ENCODE data around the gene PDXDC1.
"Not testable (repeated sequence)": the region's sequence is repeated elsewhere in the genome, so short reads cannot be mapped to it uniquely, and the experiment has no call there.

Gene PDXDC1, protein sequence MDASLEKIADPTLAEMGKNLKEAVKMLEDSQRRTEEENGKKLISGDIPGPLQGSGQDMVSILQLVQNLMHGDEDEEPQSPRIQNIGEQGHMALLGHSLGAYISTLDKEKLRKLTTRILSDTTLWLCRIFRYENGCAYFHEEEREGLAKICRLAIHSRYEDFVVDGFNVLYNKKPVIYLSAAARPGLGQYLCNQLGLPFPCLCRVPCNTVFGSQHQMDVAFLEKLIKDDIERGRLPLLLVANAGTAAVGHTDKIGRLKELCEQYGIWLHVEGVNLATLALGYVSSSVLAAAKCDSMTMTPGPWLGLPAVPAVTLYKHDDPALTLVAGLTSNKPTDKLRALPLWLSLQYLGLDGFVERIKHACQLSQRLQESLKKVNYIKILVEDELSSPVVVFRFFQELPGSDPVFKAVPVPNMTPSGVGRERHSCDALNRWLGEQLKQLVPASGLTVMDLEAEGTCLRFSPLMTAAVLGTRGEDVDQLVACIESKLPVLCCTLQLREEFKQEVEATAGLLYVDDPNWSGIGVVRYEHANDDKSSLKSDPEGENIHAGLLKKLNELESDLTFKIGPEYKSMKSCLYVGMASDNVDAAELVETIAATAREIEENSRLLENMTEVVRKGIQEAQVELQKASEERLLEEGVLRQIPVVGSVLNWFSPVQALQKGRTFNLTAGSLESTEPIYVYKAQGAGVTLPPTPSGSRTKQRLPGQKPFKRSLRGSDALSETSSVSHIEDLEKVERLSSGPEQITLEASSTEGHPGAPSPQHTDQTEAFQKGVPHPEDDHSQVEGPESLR

DNA sequence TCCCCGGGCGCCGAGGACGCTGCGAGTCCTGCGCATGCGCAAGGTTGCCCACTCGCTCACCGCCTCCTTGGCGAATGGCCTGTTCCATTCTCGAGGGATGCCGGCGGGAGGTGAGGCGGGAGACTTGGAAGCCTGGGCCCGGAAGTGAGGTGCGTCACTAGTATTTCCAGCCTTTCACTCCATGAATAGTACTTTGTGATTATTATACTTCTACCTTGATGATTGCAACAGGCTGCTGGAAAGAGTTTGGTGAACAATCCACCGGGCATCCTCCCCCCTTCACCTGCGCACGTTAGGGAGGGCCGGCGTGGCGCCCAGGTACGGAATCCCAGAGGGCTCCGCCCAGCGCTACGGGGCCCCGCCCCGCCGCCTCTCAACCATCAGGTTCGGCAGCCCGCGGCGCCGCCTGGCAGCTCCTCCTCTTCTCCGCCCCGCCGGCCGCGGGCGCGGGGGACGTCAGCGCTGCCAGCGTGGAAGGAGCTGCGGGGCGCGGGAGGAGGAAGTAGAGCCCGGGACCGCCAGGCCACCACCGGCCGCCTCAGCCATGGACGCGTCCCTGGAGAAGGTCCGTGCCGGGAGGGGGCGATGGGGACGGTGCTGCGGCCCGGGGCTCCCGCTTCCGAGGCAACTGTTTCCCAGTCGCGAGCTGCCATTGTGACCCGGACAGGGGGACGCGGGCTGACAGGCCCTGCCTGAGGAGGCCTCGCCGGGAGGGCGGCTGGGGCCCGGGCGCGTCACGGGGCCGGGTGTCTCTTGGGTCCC lies at the start of gene PDXDC1:
Gene PDXDC1, plus strand, starts transcription at position 371 of the 762 bp plus-strand sequence. Its CDS starts 174 bp downstream, at position 545.
- peak; percentile 81 for DNase-seq

DNA sequence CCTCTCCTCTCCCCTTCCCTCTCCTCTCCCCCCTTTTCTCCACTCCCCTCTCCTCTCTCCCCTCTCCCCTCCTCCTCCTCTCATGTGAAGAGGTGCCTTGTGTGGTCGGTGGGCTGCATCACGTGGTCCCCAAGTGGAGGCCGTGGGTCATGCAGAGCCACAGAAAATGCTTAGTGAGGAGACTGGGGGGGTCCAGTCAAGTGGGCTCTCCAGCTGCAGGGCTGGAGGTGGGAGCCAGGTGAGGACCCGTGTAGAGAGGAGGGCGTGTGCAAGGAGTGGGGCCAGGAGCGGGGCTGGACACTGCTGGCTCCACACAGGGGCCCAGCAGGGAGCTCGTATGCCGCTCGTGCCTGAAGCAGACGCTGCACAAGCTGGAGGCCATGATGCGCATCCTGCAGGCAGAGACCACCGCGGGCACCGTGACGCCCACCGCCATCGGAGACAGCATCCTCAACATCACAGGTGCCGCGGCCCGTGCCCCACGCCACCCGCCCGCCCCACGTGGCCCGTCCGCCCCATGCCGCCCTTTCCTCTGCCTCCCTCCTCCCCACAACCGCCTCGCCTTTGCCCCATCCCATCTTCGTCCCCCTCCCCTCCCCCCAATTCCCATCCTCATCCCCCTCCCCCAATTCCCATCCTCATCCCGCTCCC lies 46.6 kb upstream of the PDXDC1 start:
- not testable (repeated sequence) for DNase-seq

DNA sequence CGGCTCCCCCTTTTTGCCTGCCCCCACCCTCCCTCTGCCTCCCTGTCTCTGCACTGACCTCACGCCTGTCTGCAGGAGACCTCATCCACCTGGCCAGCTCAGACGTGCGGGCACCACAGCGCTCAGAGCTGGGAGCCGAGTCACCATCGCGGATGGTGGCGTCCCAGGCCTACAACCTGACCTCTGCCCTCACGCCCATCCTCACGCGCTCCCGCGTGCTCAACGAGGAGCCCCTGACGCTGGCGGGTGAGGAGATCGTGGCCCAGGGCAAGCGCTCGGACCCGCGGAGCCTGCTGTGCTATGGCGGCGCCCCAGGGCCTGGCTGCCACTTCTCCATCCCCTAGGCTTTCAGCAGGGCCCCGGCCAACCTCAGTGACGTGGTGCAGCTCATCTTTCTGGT lies 45.6 kb upstream of the PDXDC1 start:
- not testable (repeated sequence) for DNase-seq

DNA sequence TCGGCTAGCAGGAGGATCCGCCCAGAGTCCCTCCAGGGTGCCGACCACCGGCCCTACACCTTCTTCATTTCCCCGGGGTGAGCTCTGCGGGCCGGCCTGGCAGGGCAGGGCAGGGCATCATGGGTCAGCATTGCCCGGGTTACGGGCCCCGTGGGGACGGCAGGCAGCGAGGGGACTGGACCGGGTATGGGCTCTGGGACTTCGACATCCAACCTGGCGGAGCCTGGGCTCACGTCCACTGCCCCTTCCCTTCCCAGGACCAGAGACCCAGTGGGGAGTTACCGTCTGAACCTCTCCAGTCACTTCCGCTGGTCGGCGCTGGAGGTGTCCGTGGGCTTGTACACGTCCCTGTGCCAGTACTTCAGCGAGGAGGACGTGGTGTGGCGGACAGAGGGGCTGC lies 44.6 kb upstream of the PDXDC1 start:
- DNase-seq, result not testable (repeated sequence)

DNA sequence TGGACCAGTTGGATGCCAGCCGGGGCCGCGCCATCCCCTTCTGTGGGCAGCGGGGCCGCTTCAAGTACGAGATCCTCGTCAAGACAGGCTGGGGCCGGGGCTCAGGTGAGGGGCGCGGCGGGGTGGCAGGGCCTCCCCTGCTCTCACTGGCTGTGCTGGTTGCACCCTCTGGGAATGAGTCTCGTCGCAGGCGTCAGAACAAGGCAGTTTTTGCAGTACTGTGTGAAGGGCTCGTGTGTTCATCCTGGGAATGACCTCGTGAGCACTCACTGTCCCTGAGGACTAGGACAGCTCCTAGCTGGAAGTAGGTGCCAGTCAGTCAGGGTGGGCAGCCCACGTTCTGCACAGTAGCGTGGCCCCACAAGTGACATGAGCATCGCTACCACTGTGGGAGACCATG lies 43.9 kb upstream of the PDXDC1 start:
- not testable (repeated sequence) for DNase-seq

DNA sequence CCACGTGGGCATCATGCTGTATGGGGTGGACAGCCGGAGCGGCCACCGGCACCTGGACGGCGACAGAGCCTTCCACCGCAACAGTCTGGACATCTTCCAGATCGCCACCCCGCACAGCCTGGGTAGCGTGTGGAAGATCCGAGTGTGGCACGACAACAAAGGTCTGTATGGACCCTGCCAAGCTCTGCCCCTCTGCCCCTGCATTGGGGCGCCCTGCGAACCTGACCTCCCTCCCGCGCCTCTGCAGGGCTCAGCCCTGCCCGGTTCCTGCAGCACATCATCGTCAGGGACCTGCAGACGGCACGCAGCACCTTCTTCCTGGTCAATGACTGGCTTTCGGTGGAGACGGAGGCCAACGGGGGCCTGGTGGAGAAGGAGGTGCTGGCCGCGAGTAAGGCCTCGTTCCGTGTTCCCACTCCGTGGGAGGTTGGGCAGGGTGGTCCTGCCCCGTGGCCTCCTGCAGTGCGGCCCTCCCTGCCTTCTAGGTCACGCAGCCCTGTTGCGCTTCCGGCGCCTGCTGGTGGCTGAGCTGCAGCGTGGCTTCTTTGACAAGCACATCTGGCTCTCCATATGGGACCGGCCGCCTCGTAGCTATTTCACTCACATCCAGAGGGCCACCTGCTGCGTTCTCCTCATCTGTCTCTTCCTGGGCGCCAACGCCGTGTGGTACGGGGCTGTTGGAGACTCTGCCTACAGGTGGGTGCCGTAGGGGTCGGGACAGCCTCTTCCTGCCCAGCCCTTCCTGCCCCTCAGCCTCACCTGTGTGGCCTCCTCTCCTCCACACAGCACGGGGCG lies 42.0 kb upstream of the PDXDC1 start:
- DNase-seq, result not testable (repeated sequence)

DNA sequence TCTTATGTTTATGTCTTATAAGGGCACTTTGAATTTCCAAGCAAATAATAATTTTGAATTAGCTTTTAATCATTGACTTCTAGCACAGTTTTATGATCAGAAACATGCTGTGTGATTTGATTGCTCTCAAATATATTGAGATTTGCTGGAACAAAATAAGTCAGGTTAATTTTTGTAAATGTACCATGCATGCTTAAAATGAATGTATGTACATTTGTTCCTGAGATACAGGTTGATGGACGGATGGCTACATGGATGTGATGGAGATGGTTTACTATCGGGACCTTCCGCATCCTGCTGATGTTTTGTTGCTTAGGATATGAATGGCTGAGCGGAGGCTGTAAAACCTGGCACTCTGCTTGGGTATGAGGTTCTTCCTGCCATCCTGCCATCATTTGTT lies 37.7 kb upstream of the PDXDC1 start, which contains the start of gene NPIPA1:
Gene NPIPA1, plus strand, starts transcription at position 301 of the 400 bp plus-strand sequence. Its CDS starts 0 bp downstream, at position 301.
- DNase-seq, result not testable (repeated sequence)

DNA sequence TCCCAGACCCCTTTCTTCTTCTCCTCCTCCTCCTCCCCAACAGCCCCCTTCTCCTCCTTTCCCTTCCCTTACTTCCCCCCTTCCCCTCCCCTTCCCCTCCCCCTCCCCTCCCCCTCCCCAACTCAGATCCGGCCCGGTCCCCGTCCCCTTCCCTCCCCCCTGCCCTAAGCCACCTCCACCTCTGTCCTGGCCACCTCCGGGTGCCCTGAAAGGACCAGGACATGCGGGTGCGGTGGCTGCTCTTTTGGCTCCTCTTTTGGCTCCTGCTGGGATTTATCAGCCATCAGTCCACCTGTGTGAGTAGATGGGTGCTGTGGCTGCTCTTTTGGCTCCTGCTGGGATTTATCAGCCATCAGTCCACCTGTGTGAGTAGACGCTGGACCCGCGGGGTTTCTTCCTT lies 36.8 kb upstream of the PDXDC1 start:
- DNase-seq, result not testable (repeated sequence)

DNA sequence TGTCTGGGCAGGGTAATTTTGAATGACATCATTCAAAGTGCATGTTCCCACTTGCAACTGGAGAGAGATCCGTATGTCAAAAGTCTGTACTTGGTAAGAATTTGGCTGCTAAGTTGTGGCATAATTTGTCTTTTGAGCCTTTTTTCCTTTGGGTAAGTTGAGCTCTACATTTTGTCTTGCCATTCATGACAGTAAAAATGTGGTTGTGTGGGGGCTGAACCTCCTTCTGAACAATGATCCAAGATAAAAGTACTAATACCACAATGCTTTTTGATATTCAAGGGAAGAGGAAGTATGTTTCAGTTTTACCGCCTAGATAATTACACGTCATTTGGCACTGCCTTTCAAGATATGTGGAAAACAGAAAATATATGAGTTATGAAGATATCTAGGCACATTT lies 32.1 kb upstream of the PDXDC1 start:
- DNase-seq, result not testable (repeated sequence)

DNA sequence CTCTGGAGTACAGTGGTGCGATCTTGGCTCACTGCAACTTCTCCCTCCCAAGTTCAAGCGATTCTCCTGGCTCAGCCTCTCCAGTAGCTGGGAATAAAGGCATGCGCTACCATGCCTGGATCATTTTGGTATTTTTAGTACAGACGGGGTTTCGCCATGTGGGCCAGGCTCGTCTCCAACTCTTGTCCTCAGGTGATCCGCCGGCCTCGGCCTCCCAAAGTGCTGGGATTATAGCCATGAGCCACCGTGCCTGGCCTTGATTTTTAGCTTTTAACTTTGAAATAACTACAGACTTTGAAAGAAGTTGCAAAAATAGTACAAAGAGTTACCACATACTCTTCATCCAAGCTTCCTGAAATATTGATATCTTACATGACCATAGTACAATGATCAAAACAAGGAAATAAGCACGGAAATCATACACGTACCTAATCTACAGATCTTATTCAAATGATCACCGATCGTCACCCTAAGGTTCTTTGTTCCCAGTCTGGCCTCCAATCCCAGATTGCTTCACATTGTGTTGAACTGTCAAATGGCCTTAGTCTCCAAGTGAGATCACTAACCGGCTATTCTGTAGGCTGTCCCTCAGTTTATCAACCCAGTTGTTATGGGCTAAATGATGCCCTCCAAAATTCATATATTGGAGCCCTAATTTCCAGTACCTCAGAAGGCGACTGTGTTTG lies 19.1 kb upstream of the PDXDC1 start:
- no peak for DNase-seq

DNA sequence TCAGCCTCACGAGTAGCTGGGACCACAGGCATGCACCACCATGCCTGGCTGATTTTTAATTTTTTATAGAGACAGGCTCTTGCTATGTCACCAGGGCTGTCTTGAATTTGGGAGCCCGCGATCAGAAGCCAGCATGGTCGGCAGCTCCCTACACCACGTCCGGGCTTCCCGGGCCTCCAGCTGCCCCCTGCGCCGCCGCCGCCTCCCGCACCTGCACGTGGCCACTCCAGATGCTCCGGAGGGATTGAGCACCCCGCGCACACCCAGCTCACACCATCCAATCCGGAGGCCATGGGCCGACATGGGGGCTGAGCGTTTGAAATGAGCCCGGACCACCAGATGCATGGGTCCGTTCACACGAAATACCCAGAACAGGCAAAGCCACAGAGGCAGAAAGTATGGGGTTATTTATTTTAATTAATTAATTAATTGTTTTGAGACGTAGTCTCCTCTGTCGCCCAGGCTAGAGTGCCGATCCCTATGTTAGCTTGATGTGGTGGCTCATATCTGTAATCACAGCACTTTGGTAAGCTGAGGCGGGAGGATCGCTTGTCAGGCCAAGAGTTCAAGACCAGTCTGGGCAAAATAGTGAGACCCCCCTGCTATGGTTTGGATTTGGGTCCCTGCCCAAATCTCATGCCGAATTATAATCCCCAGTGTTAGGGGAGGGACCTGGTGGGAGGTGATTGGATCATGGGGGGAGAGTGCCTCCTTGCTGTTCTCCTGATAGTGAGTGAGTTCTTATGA lies 17.1 kb upstream of the PDXDC1 start:
- DNase-seq, result no peak

DNA sequence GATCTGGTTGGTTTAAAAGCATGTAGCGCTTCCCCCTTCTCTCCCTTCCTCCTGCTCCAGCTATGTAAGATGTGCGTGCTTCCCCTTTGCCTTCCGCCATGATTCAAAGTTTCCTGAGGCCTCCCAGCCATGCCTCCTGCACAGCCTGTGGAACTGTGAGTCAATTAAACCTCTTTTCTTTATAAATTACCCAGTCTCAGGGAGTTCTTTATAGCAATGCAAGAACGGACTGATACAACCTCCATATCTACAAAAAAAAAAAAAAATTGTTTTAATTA lies 16.6 kb upstream of the PDXDC1 start:
- no peak for DNase-seq

DNA sequence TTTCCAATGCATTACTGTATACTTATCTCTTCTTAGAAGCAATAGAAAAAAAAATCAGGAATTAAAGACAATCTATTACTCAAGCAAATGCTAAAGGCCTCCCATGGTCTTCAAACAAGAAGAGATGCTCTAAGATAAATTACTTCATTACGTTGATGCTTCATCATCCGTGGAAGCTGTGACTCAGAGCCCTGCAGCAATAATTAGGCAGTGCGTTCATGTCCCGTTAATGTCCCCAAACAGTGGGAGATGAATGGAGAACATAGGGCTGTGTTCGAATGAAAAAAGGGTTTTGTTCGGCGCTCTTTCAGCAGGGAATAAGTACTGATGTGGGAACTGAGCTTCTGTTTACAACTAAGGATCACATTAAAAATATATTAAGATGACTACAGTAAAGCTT lies 15.9 kb upstream of the PDXDC1 start:
- no peak for DNase-seq

DNA sequence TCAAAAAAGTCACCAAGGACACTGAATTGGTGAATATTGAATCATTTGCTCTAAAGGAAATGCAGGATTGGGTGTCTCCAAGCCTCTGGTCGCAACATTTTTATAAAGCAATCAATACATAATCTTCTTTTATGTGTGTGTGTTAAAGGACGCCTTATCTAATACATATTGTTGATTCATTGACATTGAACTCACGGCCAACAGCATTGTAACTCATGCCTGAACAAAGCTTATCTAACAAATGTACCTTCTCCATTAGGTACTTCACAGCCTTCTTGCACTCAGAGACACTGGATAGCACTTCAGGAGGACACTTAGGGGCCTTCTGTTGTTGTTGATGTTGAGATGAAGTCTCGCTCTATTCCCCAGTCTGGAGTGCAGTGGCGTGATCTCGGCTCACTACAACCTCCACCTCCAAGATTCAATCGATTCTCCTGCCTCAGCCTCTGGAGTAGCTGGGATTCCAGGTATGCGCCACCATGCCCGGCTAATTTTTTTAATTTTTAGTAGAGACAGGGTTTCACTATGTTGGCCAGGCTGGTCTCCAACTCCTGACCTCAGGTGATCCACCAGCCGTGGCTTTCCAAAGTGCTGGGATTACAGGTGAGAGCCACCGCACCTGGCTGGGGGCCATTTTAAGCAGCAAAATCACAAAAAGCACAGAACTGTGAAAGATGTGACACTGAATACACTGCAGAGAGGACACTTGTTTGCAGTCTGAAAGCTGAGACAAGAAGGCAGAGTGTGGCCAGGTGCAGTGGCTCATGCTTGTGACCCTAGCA lies 13.2 kb upstream of the PDXDC1 start:
- no peak for DNase-seq

DNA sequence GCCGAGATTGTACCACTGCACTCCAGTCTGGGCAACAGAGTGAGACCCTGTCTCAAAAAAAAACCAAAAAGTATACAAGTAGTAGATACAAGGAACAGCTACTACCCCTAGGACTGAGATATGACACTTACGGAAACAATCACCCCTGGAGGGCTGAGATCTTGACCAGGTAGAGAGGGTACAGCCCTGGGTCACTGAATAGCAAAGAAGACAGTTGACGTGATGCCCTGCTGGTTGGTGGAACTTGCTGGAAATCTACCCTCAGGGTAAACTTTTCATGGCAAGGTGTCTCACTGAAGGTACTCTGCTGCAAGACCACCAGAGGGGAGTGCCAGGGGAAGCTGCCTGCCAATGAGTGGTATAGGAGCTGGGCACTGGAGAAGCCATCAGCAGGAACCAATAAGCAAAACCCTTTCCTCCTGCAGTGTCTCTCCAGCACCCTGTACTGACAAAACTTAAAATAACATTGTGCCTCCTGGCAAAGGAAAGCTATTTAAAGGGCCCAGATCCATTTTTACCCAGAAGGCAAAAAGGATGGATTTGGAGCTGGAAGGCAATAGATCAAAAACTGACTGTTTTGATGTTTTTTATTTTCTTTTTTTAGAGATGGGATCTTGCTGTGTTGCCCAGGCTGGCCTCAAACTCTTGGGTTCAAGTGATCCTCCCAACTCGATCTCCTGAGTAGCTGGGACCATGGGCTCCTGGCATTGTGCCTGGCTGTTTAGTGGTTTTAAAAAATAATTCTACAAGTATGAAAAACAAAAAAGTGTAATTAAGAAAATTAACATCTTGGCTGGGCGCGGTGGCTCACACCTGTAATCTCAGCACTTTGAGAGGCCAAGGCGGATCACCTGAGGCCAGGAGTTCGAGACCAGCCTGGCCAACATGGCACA lies 11.3 kb upstream of the PDXDC1 start:
- no peak for DNase-seq

DNA sequence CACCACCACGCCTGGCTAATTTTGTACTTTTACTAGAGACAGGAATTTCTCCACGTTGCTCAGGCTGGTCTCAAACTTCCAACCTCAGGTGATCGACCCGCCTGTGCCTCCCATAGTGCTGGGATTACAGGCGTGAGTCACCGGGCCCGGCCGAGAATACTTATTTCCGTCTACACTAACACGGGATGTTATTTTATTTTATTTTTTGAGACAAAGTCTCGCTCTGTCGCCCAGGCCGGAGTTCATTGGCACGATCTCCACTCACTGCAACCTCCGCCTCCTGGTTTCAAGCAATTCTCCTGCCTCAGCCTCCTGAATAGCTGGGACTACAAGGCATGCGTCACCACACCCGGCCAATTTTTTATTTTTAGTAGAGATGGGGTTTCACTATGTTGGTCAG lies 9.5 kb upstream of the PDXDC1 start:
- no peak for DNase-seq

DNA sequence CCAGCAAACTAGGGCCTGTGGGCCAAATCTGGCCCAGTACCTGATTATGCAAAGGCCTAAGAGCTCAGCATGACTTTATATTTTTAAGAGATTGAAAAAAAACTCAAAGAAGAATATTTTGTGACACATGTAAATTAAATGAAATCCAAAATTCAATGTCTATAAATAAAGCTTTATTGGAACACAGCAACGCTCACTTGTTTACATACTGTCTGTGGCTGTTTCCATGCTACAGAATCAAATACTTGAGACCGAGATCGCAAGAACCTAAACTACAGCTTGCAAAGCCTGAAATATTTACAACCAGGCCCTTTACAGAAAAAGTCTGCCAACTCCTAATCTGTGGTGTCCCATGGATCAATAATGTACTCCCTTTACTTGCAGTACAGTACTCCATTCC lies 5.0 kb upstream of the PDXDC1 start:
- DNase-seq, result not testable (repeated sequence)

DNA sequence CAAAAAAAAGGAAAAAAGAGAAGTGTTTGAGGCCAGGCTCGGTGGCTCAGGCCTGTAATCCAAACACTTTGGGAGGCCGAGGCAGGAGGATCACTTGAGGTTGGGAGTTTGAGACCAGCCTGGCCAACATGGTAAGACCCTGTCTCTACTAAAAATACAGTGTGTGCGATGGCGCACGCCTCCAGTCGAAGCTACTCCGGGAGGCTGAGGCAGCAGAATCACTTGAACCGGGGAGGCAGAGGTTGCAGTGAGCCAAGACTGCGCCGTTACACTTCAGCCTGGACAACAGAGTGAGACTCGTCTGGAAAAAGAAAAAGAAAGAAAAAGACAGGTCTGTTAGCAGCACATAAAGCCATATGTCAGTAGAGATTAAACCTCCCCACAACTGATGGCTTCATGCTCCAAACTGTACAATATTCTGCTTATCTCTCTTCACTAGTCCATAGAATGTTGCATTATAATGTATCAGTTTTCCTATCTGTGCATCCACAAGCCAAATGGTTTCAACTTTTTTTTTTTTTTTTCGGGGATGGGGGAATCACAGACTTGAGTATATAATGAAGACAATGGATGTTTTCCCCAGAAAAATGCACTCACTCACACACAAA lies 3.1 kb upstream of the PDXDC1 start:
- not testable (repeated sequence) for DNase-seq

Measured in NCI-H1694 treated with DMSO at 0.1 percent for 48 hours (cell line).